ENCODE measurements around the gene SORCS1.

The SORCS1 gene

GRCh38 chr10:107085665-107086525 lies 78.6 kb downstream of the SORCS1 start:
- Mint-ChIP-seq H3K27me3 (ENCODE audit: low read depth, poor library complexity) (no peaks in the 10 kb centered on the region), H3K4me1 (peaks cover 13% of the 10 kb centered on the region), H3K36me3 (ENCODE audit: low read depth) (no peaks in the 10 kb centered on the region), H3K4me3 (no peak overlapping the region), H3K9me3 (peaks cover 6% of the 10 kb centered on the region), H3K27ac (no peak overlapping the region)
- no peak for TF ChIP-seq CTCF (IDR thresholded peaks at IDR 0.05)
- DNase-seq = no peak

GRCh38 chr10:107083388-107084009 lies 81.0 kb downstream of the SORCS1 start:
- H3K27ac Mint-ChIP-seq = no peak overlapping the region
- peaks cover 6% of the 10 kb centered on the region for H3K9me3 Mint-ChIP-seq
- no peak for TF ChIP-seq CTCF (IDR thresholded peaks at IDR 0.05)
- peaks cover 13% of the 10 kb centered on the region for H3K4me1 Mint-ChIP-seq
- H3K36me3 Mint-ChIP-seq (ENCODE audit: low read depth) = no peaks in the 10 kb centered on the region
- H3K4me3 Mint-ChIP-seq = no peak overlapping the region
- no peak for DNase-seq
- no peaks in the 10 kb centered on the region for H3K27me3 Mint-ChIP-seq (ENCODE audit: low read depth, poor library complexity)

GRCh38 chr10:107081644-107082043 lies 82.9 kb downstream of the SORCS1 start:
- Mint-ChIP-seq H3K4me1 (peaks cover 13% of the 10 kb centered on the region), H3K9me3 (no peaks in the 10 kb centered on the region), H3K27me3 (ENCODE audit: low read depth, poor library complexity) (peaks cover 5% of the 10 kb centered on the region), H3K36me3 (ENCODE audit: low read depth) (no peaks in the 10 kb centered on the region), H3K27ac (no peak overlapping the region), H3K4me3 (no peak overlapping the region)
- no peak for DNase-seq
- no peak for TF ChIP-seq CTCF (IDR thresholded peaks at IDR 0.05)

- peaks cover 5% of the 10 kb centered on the region for H3K27me3 Mint-ChIP-seq (ENCODE audit: low read depth, poor library complexity)
- TF ChIP-seq CTCF (IDR thresholded peaks at IDR 0.05) = no peak
- DNase-seq = no peak
- no peak overlapping the region for H3K4me3 Mint-ChIP-seq
- H3K36me3 Mint-ChIP-seq (ENCODE audit: low read depth) = no peaks in the 10 kb centered on the region
- H3K4me1 Mint-ChIP-seq = peaks cover 11% of the 10 kb centered on the region
- no peaks in the 10 kb centered on the region for H3K9me3 Mint-ChIP-seq
- H3K27ac Mint-ChIP-seq = no peak overlapping the region
Observed at GRCh38 chr10:107075117-107075516, 89.4 kb downstream of the SORCS1 start.

GRCh38 chr10:107072786-107073185 lies 91.7 kb downstream of the SORCS1 start:
- Mint-ChIP-seq H3K4me3 (no peak overlapping the region), H3K9me3 (no peaks in the 10 kb centered on the region), H3K27ac (no peak overlapping the region), H3K4me1 (peaks cover 15% of the 10 kb centered on the region), H3K36me3 (ENCODE audit: low read depth) (no peaks in the 10 kb centered on the region), H3K27me3 (ENCODE audit: low read depth, poor library complexity) (peaks cover 5% of the 10 kb centered on the region)
- TF ChIP-seq CTCF (IDR thresholded peaks at IDR 0.05) = no peak
- no peak for DNase-seq
